GM18499 (cell line): ENCODE results near the gene MOB2.
"Not testable (repeated sequence)": the region's sequence is repeated elsewhere in the genome, so short reads cannot be mapped to it uniquely, and the experiment has no call there.

Experiments
- ATAC-seq: cut with Tn5 transposase; IDR thresholded peaks from one replicate; pipeline ENCODE4 v1.9.1; 2021; ENCODE audit warnings: moderate number of reproducible peaks; ENCODE audit not compliant: insufficient read depth, unreplicated experiment

The MOB2 gene

GRCh38 chr11:1447845-1448825 lies 38.4 kb downstream of the MOB2 start:
- ATAC-seq = no peak

- no peak for ATAC-seq
These were observed 40.0 kb downstream of the MOB2 start for GRCh38 chr11:1446623-1447022.

GRCh38 chr11:1445741-1446445 lies 40.7 kb downstream of the MOB2 start:
- ATAC-seq = no peak

- no peak for ATAC-seq
These were observed 41.7 kb downstream of the MOB2 start for GRCh38 chr11:1444823-1445422.

- no peak for ATAC-seq
These were observed 42.3 kb downstream of the MOB2 start for GRCh38 chr11:1444321-1444720.

- ATAC-seq = no peak
These were observed 42.8 kb downstream of the MOB2 start for GRCh38 chr11:1443737-1444136.

- no peak for ATAC-seq
These were observed 43.7 kb downstream of the MOB2 start for GRCh38 chr11:1442807-1443366.

GRCh38 chr11:1442163-1442562 lies 44.4 kb downstream of the MOB2 start:
- no peak for ATAC-seq

GRCh38 chr11:1440496-1440895 lies 46.1 kb downstream of the MOB2 start:
- ATAC-seq = no peak

- ATAC-seq = no peak
These were observed 46.5 kb downstream of the MOB2 start for GRCh38 chr11:1440066-1440465.

- ATAC-seq = no peak
These were observed 47.2 kb downstream of the MOB2 start for GRCh38 chr11:1439341-1439740.

GRCh38 chr11:1438967-1439330 lies 47.6 kb downstream of the MOB2 start:
- no peak for ATAC-seq

GRCh38 chr11:1438261-1438966 lies 48.2 kb downstream of the MOB2 start:
- ATAC-seq = no peak

GRCh38 chr11:1437500-1437899 lies 49.1 kb downstream of the MOB2 start:
- ATAC-seq = no peak

GRCh38 chr11:1436468-1437039 lies 50.0 kb downstream of the MOB2 start:
- no peak for ATAC-seq

- ATAC-seq = no peak
These were observed 50.6 kb downstream of the MOB2 start for GRCh38 chr11:1435820-1436467.

GRCh38 chr11:1435479-1435819 lies 51.1 kb downstream of the MOB2 start:
- not testable (repeated sequence) for ATAC-seq

- no peak for ATAC-seq
These were observed 52.5 kb downstream of the MOB2 start for GRCh38 chr11:1433977-1434640.

- ATAC-seq = no peak
These were observed 53.0 kb downstream of the MOB2 start for GRCh38 chr11:1433568-1433967.
